ENCODE data around the gene ARHGAP32.

ARHGAP32 gene

GRCh38 chr11:129106788-129107187 lies 85.3 kb downstream of the ARHGAP32 start:
- no peak for FAIRE-seq

DNA sequence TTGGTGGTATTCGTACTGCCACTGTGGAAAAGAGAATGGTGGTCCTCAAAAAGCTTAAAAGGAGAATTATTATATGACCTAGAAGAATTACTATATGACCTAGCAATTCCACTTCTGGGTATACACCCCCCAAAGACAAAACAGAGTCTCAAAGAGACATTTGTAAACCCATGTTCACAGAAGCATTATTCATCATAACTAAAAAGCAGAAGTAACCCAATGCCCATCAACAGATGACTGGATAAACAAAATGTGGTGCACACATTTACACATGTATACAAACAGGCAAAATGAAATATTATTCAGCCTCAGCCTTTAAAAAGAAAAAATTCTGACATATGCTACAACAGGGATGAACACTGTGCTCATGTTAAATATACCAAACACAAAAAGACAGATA lies 89.4 kb downstream of the ARHGAP32 start:
- no peak for FAIRE-seq

- FAIRE-seq, result no peak
These were observed 89.9 kb downstream of the ARHGAP32 start for GRCh38 chr11:129102225-129102624.

DNA sequence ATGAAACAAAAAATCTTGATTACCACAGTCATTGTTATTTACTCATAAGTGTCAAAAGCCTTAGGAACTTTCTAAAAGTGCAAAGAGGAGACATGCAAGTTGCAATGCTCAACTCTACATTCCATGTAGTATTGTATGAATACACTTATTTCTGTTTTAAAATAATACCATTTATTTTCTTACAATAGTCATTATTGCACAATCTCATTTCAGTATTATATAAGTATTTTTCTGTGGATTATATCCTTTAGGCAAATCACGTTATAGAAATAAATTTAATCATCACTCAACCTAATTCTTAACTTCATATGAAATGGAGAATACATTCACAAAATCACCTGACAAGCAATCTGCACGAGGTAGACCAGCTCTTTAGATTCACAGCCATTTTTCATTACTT lies 98.8 kb downstream of the ARHGAP32 start:
- peak; percentile 14 for FAIRE-seq

DNA sequence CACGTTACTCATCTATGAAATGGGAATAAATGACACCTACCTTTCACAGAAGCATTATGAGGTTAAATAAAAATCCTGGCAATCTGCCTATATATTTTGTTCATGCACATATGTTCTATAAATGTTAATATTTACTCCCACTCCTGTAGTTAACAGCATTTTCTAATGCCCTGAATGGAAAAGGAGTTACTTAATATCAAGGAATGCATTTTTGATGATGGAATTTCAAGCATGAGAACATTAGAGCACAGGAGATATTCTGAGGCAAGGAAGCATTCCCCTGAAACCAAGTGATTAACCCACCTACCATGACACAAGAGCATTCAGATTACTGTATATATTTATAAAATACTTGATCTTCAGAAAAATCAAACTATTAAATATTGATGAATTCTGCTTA lies 102.1 kb downstream of the ARHGAP32 start:
- no peak for FAIRE-seq

- FAIRE-seq, result no peak
These were observed 102.8 kb downstream of the ARHGAP32 start for GRCh38 chr11:129089279-129089678.

- no peak for FAIRE-seq
These were observed 105.1 kb downstream of the ARHGAP32 start for GRCh38 chr11:129086976-129087375.

DNA sequence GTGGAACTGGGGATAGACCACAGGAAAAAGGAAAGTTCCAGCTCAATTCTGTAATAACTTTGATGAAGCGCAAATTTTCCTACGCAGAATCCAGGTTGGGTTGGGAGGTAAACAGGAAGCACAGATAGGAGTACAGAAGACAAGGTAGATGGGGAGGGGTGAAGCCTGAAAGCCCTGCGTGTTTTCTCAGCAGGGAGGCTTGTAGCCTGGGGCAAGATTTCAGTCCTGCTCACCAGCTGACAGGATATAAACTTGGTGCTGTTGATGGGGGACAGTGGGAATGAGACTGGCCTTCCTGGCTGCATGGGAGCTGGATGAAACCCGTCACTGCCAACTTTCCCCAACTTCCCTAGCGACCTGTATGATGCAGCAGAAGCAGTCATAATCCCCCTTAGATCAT lies 114.9 kb downstream of the ARHGAP32 start:
- FAIRE-seq, result no peak

GRCh38 chr11:129075757-129076156 lies 116.4 kb downstream of the ARHGAP32 start:
- FAIRE-seq, result no peak

GRCh38 chr11:129067454-129067853 lies 124.7 kb downstream of the ARHGAP32 start:
- FAIRE-seq, result no peak

GRCh38 chr11:129066229-129066628 lies 125.9 kb downstream of the ARHGAP32 start:
- FAIRE-seq, result no peak

GRCh38 chr11:129063118-129063517 lies 129.0 kb downstream of the ARHGAP32 start:
- FAIRE-seq, result no peak

GRCh38 chr11:129061492-129062230 lies 130.5 kb downstream of the ARHGAP32 start:
- FAIRE-seq, result no peak

GRCh38 chr11:129056916-129057315 lies 135.2 kb downstream of the ARHGAP32 start:
- FAIRE-seq, result no peak

- no peak for FAIRE-seq
These were observed 136.9 kb downstream of the ARHGAP32 start for GRCh38 chr11:129055196-129055595.

DNA sequence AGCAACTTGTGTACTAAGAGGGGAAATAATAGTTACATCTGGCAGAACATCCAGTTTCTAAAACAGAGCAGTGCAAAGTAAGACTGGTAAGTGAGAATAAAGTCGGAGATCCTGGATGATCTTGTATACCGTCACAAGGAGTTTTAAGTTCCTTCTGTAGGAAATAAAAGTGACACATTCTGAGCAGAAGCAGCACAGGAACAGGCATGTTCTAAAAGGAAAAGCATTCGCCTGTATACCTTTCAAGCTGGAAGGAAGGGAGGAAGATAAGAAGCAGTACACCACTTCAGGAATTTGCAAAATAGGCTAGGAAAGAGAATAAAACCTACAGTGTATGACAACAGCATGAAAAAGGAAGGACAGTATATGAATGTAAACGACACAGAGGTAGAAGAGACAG lies 143.2 kb downstream of the ARHGAP32 start:
- no peak for FAIRE-seq

DNA sequence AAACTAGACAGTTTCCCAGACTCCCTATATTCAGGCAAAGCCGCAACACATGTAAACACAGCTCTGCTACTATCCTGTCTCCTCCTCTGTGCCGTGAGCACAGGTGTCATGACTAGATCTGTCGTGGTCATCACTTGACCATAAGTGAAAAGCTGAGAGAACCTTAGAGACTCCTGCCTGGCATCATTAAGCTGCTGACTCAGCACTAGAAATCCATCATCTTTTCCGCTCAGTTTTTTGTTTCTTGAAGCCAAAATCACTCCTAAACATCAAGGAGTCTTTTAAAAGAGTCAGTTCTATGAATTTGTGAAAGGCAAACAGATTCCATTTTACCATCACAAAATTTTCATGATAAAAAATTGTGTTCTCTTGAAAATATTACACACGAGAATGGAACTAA lies 147.0 kb downstream of the ARHGAP32 start:
- no peak for FAIRE-seq

DNA sequence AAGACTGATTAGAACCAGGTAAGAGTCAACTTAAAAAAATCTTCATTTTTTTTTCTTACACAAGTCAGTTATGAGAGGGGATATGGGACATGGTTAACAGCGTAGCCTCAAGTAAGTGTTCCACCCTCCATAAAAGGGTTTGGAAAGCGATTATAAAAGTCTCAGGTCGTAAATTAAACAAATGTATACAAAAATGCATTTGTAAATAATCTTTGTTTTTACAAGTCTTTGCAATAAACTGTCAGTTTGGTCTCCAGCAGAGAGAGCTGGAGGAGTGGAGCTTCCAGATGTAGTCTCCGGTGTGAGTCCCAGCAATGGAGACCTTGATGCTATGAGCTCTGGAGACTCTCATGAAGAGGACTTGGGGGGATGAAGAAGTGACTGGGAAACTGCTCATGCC lies 149.6 kb downstream of the ARHGAP32 start:
- no peak for FAIRE-seq

- no peak for FAIRE-seq
These were observed 150.5 kb downstream of the ARHGAP32 start for GRCh38 chr11:129041611-129042018.

GRCh38 chr11:129040934-129041333 lies 151.2 kb downstream of the ARHGAP32 start:
- FAIRE-seq, result peak; percentile 29

DNA sequence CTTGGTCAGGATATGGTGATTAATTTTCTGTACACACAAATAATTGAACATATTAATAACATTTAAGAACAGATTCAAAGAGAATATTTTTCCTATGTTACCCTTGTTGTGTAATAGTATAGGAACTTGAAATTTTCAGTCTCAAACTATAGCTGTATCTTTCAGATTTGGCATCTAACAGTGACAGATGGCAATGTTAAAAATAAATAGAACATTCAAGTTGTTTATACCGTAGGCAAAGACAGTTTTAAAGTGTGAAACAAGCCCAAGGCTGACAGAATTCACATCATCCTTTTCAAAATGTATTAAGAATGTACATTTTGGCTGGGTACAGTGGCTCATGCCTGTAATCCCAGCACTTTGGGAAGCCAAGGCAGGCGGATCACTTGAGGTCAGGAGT lies 156.9 kb downstream of the ARHGAP32 start:
- no peak for FAIRE-seq

DNA sequence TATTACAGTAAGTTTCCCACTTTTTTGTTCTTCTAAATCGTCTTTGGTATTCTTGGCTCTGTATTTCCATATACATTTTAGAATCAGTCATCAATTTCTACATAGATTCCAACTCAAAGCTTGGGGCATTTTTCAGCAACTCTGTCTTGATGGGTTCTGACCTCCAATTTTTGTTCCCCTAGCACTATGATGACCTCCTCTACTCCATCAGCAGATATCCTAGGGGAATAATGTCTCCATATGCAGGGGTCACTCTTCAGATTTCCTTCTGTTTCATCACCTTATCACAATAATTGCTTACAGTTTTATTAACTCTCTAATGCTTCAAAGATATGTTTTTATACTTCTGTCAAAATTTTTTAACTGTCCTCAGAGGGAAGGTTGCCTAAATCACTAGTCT lies 158.1 kb downstream of the ARHGAP32 start:
- no peak for FAIRE-seq

- no peak for FAIRE-seq
These were observed 168.0 kb downstream of the ARHGAP32 start for GRCh38 chr11:129023968-129024676.

DNA sequence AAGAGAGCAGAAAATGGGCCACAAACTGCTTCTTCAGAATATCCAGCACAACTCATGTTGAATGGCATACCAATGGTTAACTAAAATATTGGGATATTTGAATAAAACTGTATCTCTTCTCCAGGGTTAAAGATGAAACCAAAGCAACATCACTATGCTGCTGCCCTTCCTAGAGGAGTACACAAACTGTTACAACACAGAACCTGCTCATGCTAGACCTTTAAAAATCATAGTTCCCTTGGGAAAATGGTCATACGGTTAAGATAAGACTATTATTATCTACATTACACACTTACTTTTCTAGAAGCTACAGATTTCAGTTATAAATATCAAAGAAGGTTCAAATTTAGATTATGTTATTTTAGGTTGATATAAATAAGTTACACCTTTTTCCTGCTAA lies 170.8 kb downstream of the ARHGAP32 start:
- FAIRE-seq, result no peak

- FAIRE-seq, result no peak
These were observed 173.1 kb downstream of the ARHGAP32 start for GRCh38 chr11:129018991-129019390.
